ENCODE results near the gene CDK7.
"Not testable (repeated sequence)": the region's sequence is repeated elsewhere in the genome, so short reads cannot be mapped to it uniquely, and the experiment has no call there.

CDK7 gene

DNA sequence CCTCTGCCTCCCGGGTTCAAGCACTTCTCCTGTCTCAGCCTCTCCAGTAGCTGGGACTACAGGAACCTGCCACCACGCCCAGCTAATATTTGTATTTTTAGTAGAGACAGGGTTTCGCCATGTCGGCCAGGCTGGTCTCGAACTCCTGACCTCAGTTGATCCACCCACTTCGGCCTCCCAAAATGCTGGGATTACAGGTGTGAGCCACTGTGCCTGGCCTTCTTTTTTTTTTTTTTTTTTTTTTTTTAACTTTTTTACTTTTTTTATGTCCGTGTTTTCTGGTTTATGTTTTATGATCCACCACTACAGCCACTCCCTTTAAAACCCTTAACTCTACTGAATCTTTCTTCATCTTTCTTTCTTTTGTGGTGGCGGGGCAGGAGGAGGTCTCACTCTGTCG, 2.0 kb downstream of the CDK7 start:
- DNase-seq (ENCODE audit: low read depth in 1 of 2, low spot score in 1 of 2) = not testable (repeated sequence)

GRCh38 chr5:69237877-69238276, 3.2 kb downstream of the CDK7 start:
- no peak for DNase-seq (ENCODE audit: low read depth in 1 of 2, low spot score in 1 of 2)

DNA sequence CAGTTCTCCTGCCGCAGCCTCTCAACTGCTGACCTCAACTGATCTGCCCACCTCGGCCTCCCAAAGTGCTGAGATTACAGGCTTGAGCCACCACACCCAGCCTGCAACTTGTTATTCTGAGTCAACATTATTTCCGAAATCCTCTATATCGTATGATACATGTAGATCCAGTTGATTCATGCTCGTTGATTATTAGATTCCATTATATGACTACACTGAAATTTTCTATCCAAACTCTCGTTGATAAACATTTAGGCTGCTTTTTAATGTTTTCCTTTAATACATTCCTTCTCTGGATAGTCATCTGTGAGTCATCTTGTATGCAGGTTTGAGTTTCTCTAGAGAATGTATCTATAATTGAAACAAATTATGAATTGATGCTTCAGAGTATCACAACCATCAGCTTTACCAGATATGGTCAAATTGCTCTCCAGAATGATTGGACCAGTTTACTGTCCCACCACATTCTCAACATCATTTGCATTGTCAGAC, 4.1 kb downstream of the CDK7 start:
- no peak for DNase-seq (ENCODE audit: low read depth in 1 of 2, low spot score in 1 of 2)

DNA sequence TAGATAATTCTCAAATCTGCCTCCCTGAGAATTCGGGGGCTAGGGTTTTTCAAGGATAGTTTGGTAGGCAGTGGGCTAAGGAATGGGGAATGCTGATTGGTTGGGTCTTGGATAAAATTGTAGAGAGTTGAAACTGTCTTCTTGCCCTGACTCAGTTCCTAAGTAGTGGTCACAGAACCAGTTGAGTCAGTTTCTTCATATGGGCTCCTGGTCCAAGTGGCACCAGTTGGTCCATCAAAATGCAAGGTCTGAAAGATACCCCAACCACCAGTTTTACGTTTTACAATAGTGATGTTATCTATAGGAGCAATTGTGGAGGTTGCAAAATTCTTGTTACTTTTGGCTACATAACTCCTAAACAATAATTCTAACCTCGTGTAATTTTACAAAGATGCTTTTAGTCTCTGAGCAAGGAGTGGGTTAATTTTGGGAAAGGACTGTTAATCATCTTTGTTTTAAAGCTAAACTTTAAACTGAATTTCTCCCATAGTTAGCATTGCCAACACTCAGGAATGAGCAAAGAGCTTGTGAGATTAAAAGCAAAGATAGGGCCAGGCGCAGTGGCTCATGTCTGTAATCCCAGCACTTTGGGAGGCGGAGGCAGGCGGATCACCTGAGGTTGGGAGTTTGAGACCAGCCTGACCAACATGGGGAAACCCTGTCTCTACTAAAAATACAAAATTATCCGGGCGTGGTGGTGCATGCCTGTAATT, 7.7 kb downstream of the CDK7 start:
- no peak for DNase-seq (ENCODE audit: low read depth in 1 of 2, low spot score in 1 of 2)

DNA sequence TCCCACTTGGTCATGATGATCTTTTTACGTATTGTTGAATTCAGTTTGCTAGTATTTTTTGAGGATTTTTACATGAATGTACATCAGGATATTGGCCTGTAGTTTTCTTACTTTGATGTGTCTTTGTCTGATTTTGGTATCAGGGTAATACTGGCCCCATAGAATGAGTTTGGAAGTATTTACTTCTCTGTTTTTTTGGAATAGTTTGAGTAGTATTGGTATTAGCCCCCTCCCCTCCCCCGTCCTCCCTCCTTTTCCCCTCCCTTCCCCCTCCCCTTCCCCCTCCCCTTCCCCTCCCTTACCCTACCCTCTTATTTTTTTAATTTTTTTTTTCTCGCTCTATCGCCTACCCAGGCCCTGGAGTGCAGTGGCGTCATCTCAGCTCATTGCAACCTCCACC, 10.3 kb downstream of the CDK7 start:
- no peak for DNase-seq (ENCODE audit: low read depth in 1 of 2, low spot score in 1 of 2)

DNA sequence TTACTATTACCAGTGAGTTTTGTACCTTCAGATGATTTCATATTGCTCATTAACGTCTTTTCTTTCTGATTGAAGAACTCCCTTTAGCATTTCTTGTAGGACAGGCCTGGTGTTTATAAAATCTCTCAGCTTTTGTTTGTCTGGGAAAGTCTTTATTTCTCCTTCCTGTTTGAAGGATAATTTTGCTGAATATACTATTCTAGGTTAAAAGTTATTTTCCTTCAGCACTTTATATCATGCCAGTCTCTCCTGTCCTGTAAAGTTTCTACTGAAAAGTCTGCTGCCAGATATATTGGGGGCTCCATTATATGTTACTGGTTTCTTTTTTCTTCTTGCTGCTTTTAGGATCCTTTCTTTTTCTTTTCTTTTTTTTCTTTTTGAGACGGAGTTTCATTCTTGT, 13.3 kb downstream of the CDK7 start:
- DNase-seq (ENCODE audit: low read depth in 1 of 2, low spot score in 1 of 2) = no peak

GRCh38 chr5:69250593-69250992, 15.9 kb downstream of the CDK7 start:
- DNase-seq (ENCODE audit: low read depth in 1 of 2, low spot score in 1 of 2) = no peak

GRCh38 chr5:69252437-69252836, 17.8 kb downstream of the CDK7 start:
- no peak for DNase-seq (ENCODE audit: low read depth in 1 of 2, low spot score in 1 of 2)

DNA sequence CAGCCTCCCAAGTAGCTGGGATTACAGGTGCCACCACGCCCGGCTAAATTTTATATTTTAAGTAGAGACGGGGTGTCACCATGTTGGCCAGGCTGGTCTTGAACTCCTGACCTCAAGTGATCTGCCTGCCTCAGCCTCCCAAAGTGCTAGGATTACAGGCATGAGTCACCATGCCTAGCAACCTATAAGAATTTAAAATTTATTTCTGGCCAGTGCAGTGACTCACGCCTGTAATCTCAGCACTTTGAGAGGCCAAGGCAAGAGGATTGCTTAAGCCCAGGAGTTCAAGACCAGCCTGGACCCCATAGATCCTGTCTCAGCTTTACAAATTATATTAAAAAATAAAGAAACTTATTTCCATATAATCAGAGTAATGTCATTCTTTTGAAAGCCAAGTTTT, 21.3 kb downstream of the CDK7 start:
- DNase-seq (ENCODE audit: low read depth in 1 of 2, low spot score in 1 of 2) = not testable (repeated sequence)

GRCh38 chr5:69257577-69257976, 22.9 kb downstream of the CDK7 start:
- no peak for DNase-seq (ENCODE audit: low read depth in 1 of 2, low spot score in 1 of 2)

DNA sequence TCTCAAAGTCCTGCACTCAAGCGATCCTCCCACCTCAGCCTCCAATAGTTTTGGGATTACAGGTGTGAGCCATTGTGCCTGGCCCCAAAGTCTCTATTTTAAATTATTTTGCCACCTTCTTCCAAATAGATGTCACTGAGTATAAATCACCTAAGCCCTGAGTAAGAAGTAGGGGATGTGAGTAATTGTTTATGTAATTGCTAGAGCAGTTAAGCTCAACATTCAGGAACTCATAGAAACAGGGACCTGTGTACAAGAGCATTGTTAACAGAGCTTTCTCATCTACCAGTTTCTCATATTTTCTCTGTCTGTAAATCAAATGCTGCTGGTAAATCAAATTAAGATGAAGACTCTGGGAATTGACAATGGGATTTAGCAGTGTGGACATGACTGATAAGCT, 26.3 kb downstream of the CDK7 start:
- DNase-seq (ENCODE audit: low read depth in 1 of 2, low spot score in 1 of 2) = no peak

DNA sequence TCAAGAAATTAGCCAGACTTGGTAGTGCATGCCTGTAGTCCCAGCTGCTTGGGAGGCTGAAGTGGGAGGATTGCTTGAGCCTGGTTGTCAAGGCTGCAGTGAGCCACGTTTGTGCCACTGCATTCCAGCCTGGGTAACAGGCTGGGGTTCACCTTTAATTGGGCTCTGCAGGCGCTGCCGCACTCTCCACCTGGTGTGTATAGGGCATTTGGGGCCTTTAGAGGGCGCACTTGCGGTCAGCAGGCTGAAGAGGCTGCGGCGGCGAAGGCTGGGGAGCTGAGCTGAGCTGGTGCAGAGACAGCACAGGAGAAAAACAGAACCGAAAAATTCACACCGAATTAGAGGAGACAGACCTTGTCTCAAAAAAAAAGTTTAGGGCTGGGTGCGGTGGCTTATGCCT, 31.2 kb downstream of the CDK7 start:
- DNase-seq (ENCODE audit: low read depth in 1 of 2, low spot score in 1 of 2) = no peak

DNA sequence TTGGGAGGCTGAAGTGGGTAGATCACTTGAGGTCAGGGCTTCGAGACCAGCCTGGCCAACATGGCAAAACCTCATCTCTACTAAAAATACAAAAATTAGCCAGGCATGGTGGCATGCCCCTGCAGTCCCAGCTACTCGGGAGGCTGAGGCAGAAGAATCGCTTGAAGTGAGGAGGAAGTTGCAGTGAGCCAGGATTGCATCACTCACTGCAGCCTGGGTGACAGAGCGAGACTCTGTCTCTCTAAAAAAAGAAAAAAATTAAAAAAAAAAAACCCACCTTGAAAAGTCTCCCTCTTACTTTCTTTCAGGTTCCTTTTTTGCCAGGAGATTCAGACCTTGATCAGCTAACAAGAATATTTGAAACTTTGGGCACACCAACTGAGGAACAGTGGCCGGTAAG, 34.2 kb downstream of the CDK7 start:
- DNase-seq (ENCODE audit: low read depth in 1 of 2, low spot score in 1 of 2) = no peak

DNA sequence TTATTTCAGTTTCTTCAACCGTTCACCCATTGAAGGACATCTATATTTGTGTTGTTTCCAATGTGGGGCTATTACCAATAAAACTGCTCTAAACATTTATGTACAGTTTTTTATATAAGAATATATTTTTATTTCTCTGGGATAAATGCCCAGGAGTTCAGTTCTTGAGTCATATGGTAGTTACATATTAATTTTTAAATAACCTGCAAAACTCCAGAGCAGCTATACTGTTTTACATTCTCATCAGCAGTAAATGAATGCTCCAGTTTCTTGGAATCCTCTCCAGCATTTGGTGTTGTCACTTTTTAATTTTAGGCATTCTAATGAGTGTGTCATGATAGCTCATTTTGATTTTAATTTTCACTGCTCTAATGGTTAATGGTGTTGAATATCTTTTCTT, 36.2 kb downstream of the CDK7 start:
- DNase-seq (ENCODE audit: low read depth in 1 of 2, low spot score in 1 of 2) = no peak

DNA sequence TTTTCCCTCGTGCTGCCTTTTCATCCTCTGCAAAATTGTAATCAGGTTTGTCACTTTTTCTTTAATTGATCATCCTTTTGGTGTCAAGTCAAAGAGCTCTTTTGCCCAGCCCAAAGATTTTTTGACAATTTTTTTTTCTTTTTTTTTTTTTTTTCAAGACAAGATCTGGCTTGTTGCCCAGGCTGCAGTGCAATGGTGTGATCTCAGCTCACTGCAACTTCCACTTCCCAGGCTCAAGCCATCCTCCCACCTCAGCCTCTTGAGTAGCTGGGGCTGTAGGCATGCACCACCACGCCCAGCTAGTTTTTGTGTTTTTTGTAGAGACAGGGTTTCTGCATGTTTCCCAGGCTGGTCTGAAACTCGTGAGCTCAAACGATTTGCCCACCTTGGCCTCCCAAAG, 36.7 kb downstream of the CDK7 start:
- no peak for DNase-seq (ENCODE audit: low read depth in 1 of 2, low spot score in 1 of 2)

DNA sequence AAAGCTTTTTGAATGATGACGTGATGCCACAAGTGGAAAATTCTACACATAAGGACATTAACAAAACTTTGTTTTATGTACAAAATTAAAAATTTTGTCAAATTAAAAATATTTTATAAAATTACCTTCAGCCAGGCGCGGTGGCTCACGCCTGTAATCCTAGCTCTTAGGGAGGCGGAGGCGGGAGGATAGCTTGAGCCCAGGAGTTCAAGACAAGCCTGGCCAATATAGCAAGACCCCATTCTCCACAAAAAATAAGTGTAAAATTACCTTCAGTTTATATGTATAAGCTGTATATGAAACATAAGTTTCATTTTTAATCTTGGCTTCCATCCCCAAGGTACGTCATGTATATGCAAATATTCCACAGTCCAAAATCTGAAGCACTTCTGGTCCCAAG, 40.9 kb downstream of the CDK7 start:
- DNase-seq (ENCODE audit: low read depth in 1 of 2, low spot score in 1 of 2) = no peak

DNA sequence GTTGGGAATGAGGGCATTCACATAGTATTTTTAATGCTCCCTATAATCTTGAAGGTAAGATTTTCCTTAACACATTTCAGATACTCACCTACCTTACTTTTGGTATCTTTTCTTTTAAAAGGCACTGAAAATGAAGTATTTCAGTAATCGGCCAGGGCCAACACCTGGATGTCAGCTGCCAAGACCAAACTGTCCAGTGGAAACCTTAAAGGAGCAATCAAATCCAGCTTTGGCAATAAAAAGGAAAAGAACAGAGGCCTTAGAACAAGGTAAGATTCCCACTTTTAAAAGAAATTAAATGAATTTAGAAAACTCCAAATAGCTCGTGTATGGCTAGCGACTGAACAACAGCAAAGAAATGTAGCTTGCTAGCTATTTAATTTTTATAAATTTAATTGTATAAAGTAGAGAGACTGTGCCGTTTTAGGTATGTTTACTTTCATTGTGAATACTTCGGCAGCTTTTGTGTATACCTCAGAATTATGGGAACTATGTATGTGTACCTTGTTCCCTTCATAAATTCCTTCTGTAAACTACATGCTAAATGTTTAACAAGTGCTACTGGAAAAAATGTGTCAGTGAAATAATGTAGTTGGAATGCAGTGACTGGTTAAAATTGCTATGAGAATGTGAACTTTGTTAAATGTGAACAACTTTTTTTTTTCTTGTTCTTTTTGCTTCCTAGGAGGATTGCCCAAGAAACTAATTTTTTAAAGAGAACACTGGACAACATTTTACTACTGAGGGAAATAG, 41.9 kb downstream of the CDK7 start:
- DNase-seq (ENCODE audit: low read depth in 1 of 2, low spot score in 1 of 2) = no peak

- DNase-seq (ENCODE audit: low read depth in 1 of 2, low spot score in 1 of 2) = no peak
Measured at GRCh38 chr5:69279517-69279916, 44.8 kb downstream of the CDK7 start.

DNA sequence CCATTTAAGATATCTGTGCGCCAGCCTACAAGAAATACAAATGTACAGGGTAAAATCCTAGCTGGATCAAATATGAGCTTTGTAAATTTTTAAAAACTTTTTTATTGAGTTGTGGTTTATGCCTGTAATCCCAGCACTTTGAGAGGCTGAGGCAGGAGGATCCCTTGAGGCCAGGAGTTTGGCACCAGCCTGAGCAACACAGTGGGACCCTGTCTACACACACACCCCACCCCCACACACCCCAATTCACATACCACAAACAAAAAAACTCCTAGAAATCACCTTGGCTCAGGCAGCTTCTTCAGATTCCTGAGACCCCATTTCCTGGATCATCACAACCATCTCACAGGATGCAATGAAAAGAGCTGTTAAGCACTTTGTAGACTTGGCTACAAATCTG, 46.4 kb downstream of the CDK7 start:
- no peak for DNase-seq (ENCODE audit: low read depth in 1 of 2, low spot score in 1 of 2)

GRCh38 chr5:69284203-69284602, 49.5 kb downstream of the CDK7 start:
- DNase-seq (ENCODE audit: low read depth in 1 of 2, low spot score in 1 of 2) = no peak

DNA sequence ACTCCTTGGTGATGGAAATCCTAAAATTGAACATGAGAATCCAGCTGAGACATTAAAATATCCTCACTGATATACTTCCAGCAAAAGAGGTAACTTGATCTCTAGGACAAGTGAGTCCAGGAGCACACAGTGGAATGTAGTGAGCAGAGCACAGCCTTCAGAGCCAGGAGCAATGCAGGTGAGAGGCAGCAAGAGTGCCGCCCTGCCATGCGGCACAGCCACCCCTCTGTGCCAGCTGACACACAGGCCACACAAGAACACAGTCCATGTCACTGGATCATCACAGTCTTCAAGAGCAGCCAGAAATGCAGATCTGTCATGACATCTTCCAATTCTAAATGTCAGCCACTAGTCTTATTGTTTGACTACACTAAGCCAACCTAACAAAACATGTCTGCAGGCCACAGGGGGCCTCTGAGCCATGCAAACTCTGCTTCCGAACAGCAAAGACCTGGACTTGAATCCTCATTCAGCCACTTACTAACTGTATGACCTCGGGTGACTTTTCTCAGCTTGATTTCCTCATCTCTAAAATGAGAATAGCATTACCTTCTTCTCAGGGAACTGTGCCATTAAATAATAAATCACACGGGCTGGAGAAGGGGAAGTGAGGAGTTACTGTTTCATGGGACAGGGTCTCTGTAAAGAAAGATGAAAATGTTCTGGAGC, 50.9 kb downstream of the CDK7 start:
- DNase-seq (ENCODE audit: low read depth in 1 of 2, low spot score in 1 of 2) = no peak

DNA sequence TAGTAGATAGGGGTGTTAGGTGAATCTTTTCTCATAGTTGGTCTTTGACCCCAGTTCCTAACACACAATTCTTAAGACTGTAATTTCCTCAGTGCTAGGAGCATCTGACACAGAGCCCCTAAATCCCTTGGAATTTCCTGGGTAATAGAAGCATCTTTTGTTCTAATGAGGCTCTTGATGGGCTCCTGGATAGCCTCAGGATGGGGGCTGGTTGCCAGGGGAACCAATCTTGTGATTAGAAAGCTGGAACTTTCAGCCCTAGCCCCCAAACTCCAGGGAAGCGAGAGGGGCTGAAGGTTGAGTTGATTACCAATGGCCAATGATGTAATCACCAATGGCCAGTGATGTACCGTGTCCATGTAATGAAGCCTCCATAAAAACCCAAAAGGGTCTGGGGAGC, 53.4 kb downstream of the CDK7 start:
- no peak for DNase-seq (ENCODE audit: low read depth in 1 of 2, low spot score in 1 of 2)

Data from stimulated activated CD4-positive, alpha-beta T cell treated with anti-CD3 and anti-CD28 coated beads, Interleukin-15, amount 100 ng/mL, for 1 hour (primary cell).